H1 (cell line): Measurements from ENCODE around the gene SLC25A21. TPM values are rescaled to one million over a fixed set of nuclear protein-coding genes. Genes with fewer than 3 reads are reported as not detected.

Experiments
- CREB1 ChIP-seq: IDR thresholded peaks from 2 replicates; pipeline ENCODE4 v1.6.1; 2012; ENCODE audit warnings: inconsistent platforms
- HDAC6 ChIP-seq: IDR thresholded peaks from one replicate; pipeline ENCODE4 v1.7.1; 2012; ENCODE audit warnings: low read depth, mild to moderate bottlenecking, inconsistent platforms, low read length, moderate library complexity
- RNF2 ChIP-seq: fragments of 200-900, 300-1000 bp; sonication (generic); IDR thresholded peaks from 2 replicates; pipeline ENCODE4 v1.7.1; 2016; ENCODE audit warnings: borderline replicate concordance, low read depth, mild to moderate bottlenecking, antibody characterized with exemption, low read length; ENCODE audit not compliant: poor library complexity, severe bottlenecking; ENCODE audit errors: missing control alignments
- SAP30 ChIP-seq: fragments of 300-600 bp; sonication (generic); IDR thresholded peaks from 2 replicates; pipeline ENCODE4 v1.7.1; 2012; ENCODE audit warnings: low read length, moderate library complexity, mild to moderate bottlenecking, inconsistent platforms; ENCODE audit not compliant: insufficient read depth, insufficient replicate concordance
- polyA plus RNA-seq, 7 experiments: library from polyadenylated mRNA; depleted of rRNA in 3 of 7; stranded (reverse) in 5 of 7; unstranded in 2 of 7; fragments of >200 nt in 5 of 7; fragments of 200-250 nt in 2 of 7; gene quantifications; 1 replicate in 5 of 7; 2 replicates in 1 of 7; 4 replicates in 1 of 7; pipeline versions ENCODE4 v1.2.1 to v1.2.3, GENCODE V29; 2011 to 2013; ENCODE audit warnings: missing spikeins in 2 of 7, mixed read lengths in 2 of 7
- total RNA-seq: library from RNA; stranded (reverse); fragmentation: NEBNext Ultra II Directional; extraction: Animal tissue kit (Norgen Biotek cat#: 25700); gene quantifications from 2 replicates; pipeline ENCODE4 v1.2.1, GENCODE V29; 2021

The SLC25A21 gene
- total and polyA plus RNA-seq, 2 of the 8 experiments (the other 6 are each of a cell fraction or from before 2014, with no cell fraction given) = 6.9 to 15.7 TPM

DNA sequence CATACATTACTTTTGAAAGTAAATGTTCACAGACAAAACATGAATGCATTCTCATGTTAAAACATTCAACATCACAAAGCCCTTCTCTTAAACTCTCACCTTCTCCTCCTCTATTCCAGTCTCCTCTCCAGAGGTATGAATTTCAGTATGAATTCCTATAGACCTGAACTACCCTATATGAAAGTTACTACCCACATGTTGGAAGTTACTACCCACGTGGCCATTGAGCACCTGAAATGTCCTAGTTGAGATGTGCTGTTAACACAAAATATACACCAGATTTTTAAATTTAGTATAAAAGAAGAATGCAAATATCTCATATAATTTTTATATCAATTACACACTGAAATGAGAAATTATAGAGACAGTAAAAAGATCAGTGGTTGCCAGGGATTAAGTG, 450.5 kb downstream of the SLC25A21 start (continued):
- no peak for TF ChIP-seq RNF2
- no peak for TF ChIP-seq HDAC6
- TF ChIP-seq SAP30 = no peak
- no peak for TF ChIP-seq CREB1
